ENCODE data around the gene TYSND1. TPM values are rescaled to one million over a fixed set of nuclear protein-coding genes. Genes with fewer than 3 reads are reported as not detected.

The TYSND1 gene
- total RNA-seq = 4.9 and 9.8 TPM in 2 replicates

GRCh38 chr10:70146489-70147258 lies at the start of gene TYSND1:
Gene TYSND1, minus strand, starts transcription at chr10:70146700. Its CDS starts 114 bp downstream, at chr10:70146586.

GRCh38 chr10:70132098-70133029 lies 14.1 kb downstream of the TYSND1 start, which contains the start of gene AIFM2:
Gene AIFM2, minus strand, starts transcription at chr10:70132825. Its CDS starts 8,741 bp downstream, at chr10:70124084.

Other genes starting within 250 kb of the TYSND1 start
- gene MACROH2A2, start 93.9 kb downstream of the TYSND1 start, total RNA-seq = 11.0 and 13.1 TPM in 2 replicates
- gene AIFM2, start 13.9 kb downstream of the TYSND1 start, total RNA-seq = 5.0 and 9.0 TPM in 2 replicates
- gene SAR1A, start 23.8 kb upstream of the TYSND1 start, total RNA-seq = 149 and 203 TPM in 2 replicates
- gene PPA1, start 86.7 kb upstream of the TYSND1 start, total RNA-seq = 221 and 248 TPM in 2 replicates
- gene NPFFR1, start 137.3 kb upstream of the TYSND1 start, total RNA-seq = under 0.01 TPM in 1 of 2 replicates, not detected in the other
- gene LRRC20, start 235.9 kb upstream of the TYSND1 start, total RNA-seq = 6.1 and 15.2 TPM in 2 replicates